Activated T-helper 1 cell treated with anti-CD3 and anti-CD28 coated beads, Interleukin-12 subunit alpha, Interleukin-12 subunit beta, Interleukin-2, Interleukin-4 antibody, amounts not matched to agents 30 ng/mL and 10 ng/mL and 1 ng/mL, durations not matched to agents 14 hours and 24 hours and 36 hours (primary cell): ENCODE data around the gene ALDH9A1. TPM values are rescaled to one million over a fixed set of nuclear protein-coding genes. Genes with fewer than 3 reads are reported as not detected.
A peak's percentile ranks its signal among the peaks of the same experiment; 100 is the strongest.
"Not testable (repeated sequence)": the region's sequence is repeated elsewhere in the genome, so short reads cannot be mapped to it uniquely, and the experiment has no call there.

Experiments used
- DNase-seq: peaks from one replicate; pipeline ENCODE4 v3.0.0; 2021; ENCODE audit warnings: low spot score
- H3K27ac Mint-ChIP-seq: one replicate; pipeline ENCODE4 v1.8.0; 2021; ENCODE audit warnings: mild to moderate bottlenecking, mixed read lengths
- H3K27me3 Mint-ChIP-seq: one replicate; pipeline ENCODE4 v1.8.0; 2022; ENCODE audit warnings: mild to moderate bottlenecking, moderate library complexity, mixed read lengths; ENCODE audit not compliant: insufficient read depth
- H3K36me3 Mint-ChIP-seq: one replicate; pipeline ENCODE4 v1.8.0; 2021; ENCODE audit warnings: low read depth, mixed read lengths
- H3K4me1 Mint-ChIP-seq: one replicate; pipeline ENCODE4 v1.8.0; 2021; ENCODE audit warnings: low read depth, mixed read lengths
- H3K4me3 Mint-ChIP-seq: one replicate; pipeline ENCODE4 v1.8.0; 2021; ENCODE audit warnings: mild to moderate bottlenecking, moderate library complexity, mixed read lengths
- H3K9me3 Mint-ChIP-seq: one replicate; pipeline ENCODE4 v1.8.0; 2021; ENCODE audit warnings: mixed read lengths
- intact Hi-C: fragments of 100-400 bp; cut with micrococcal nuclease; formaldehyde crosslinking; loops from one replicate; pipeline ENCODE4 v1.15.1; 2024
- total RNA-seq: library from RNA; stranded (reverse); gene quantifications from 2 replicates; pipeline ENCODE4 v1.2.3, GENCODE V29; 2022

ALDH9A1 gene
- total RNA-seq, 1 donor from 2014 or later, result 41.7 TPM

DNA sequence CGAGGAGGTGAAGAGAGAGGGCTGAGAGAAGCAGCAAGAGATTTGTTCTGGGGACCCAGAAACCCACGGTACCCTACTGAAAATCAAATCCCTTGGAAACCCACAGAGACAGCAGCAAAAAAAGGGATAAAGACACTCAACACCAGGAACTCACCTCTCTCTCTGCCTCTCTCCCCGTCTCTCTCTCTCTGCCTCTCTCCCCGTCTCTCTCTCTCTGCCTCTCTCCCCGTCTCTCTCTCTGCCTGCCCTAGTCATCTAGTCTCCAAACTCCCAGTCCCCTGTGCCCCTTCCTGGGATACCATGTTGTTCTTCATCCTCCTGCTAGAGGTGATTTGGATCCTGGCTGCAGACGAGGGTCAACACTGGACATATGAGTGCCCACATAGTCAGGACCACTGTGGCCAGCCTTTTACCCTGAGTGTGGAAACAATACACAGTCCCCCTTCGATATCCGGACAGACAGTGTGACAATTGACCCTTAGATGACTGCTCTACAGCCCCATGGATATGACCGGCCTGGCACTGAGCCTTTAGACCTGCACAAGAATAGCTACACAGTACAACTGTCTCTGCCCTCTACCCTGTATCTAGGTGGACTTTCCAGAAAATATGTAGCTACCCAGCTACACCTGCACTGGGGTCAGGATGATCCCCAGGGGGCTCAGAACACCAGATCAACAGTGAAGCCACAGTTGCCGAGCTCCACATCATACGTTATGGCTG is 9.8 kb upstream of the ALDH9A1 start:
- peaks cover 39% of the 10 kb centered on the region for H3K27me3 Mint-ChIP-seq
- no peak overlapping the region for H3K27ac Mint-ChIP-seq
- intact Hi-C loops, result no loop called here
- no peaks in the 10 kb centered on the region for H3K4me1 Mint-ChIP-seq
- no peaks in the 10 kb centered on the region for H3K9me3 Mint-ChIP-seq
- H3K36me3 Mint-ChIP-seq, result no peaks in the 10 kb centered on the region
- H3K4me3 Mint-ChIP-seq, result no peak overlapping the region
- no peak for DNase-seq

DNA sequence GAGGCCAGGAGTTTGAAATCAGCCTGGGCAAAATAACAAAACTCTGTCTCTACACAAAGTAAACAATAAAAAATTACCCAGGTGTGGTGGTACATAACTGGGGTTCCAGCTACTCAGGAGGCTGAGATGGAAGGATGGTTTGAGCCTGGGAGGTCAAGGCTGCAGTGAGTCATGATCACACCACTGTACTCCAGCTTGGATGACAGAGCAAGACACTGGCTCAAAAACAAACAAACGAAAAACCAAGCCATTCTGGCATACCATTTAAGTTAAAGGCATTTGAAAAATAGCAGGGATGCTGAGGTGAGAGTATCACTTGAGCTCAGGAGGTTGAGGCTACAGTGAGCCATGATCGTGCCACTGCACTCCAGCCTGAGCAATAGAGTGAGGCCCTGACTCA is 5.3 kb upstream of the ALDH9A1 start:
- H3K36me3 Mint-ChIP-seq, result no peaks in the 10 kb centered on the region
- no peak overlapping the region for H3K4me3 Mint-ChIP-seq
- no peak overlapping the region for H3K27ac Mint-ChIP-seq
- H3K27me3 Mint-ChIP-seq, result peaks cover 17% of the 10 kb centered on the region
- H3K4me1 Mint-ChIP-seq, result peaks cover 3% of the 10 kb centered on the region
- intact Hi-C loops, result no loop called here
- DNase-seq, result no peak
- no peaks in the 10 kb centered on the region for H3K9me3 Mint-ChIP-seq

DNA sequence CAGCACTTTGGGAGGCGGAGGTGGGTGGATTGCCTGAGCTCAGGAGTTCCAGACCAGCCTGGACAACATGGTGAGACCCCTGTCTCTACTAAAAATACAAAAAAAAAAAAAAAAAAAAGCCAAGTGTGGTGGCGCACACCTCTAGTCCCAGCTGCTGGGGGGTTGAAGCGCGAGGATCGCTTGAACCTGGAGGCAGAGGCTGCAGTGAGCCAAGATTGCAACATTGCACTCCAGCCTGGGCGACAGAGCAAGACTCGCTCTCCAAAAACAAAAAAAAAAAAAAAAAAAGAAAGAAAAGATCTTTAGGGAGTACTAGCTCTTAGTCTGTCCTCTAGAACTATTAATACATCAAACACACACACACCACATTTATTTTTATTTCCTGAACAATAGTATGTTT is 3.6 kb upstream of the ALDH9A1 start:
- H3K36me3 Mint-ChIP-seq, DNase-seq, H3K4me3 Mint-ChIP-seq, H3K27ac Mint-ChIP-seq, H3K4me1 Mint-ChIP-seq, intact Hi-C loops, H3K9me3 Mint-ChIP-seq: not testable (repeated sequence)
- peaks cover 11% of the 10 kb centered on the region for H3K27me3 Mint-ChIP-seq

DNA sequence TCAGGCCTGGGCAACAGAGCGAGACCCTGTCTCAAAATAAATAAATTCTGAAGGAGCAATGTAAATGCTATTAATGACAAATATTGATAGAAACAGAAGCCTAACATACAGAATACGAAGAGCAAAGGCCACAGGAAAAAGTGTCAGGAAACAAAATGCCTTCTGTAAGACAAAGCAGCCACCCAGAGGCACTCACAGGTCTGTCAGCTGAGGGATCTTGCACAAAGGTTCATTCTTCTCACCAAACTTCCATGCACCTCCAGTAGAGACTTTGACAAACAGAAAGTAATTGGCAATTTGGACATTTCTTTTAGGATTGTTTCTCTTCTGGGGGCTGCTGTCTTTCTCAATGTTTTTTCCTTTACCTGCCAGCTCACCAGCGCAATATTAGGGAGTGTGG is 1.2 kb upstream of the ALDH9A1 start:
- H3K4me1 Mint-ChIP-seq, result peaks cover 20% of the 10 kb centered on the region
- no peaks in the 10 kb centered on the region for H3K9me3 Mint-ChIP-seq
- no peak for DNase-seq
- H3K27ac Mint-ChIP-seq, result no peak overlapping the region
- H3K27me3 Mint-ChIP-seq, result peaks cover 2% of the 10 kb centered on the region
- intact Hi-C loops, result loop anchor here (2.0 to 5.0 kb wide), 3 partner anchors 307 to 467 kb away; partner anchors contain the start of gene FAM78B
- H3K36me3 Mint-ChIP-seq, result peaks cover 6% of the 10 kb centered on the region
- peak overlapping the region; percentile 7 for H3K4me3 Mint-ChIP-seq

DNA sequence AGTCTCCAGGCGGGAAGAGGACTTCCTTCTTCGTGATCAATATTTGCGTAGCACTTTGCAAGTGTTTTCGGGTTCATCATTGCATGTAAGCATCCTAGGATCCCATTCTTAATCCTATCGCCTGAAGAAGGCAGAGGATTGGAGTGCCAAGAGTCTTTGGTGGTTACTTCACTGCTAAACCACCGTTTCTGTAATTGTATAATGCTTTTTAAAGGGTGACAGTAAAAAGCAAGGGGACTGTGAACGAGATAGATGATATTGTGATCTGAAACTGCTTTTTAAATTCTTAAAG is 345 bp upstream of the ALDH9A1 start:
- Mint-ChIP-seq H3K4me1 (peaks cover 20% of the 10 kb centered on the region), H3K27me3 (peaks cover 2% of the 10 kb centered on the region), H3K27ac (peak overlapping the region; percentile 85)

DNA sequence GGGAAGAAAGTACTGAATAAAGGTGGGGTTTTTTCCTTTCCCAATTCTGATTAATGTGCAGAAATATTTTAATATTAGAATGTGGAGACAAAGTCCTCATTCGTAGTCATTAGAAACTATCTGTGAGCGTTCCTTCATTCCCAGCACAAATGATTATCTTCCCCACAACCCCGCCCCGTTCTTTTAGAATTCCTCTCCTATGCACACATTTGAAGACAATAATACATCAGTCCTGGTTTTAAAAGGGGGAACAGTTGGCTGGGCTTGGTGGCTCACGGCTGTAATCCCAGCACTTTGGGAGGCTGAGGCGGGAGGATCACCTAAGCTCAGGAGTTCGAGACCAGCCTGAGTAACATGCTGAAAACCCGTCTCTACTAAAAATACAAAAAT is 876 bp downstream of the ALDH9A1 start:
- Mint-ChIP-seq H3K4me3 (peak overlapping the region; percentile 95), H3K4me1 (peaks cover 20% of the 10 kb centered on the region), H3K27me3 (peaks cover 2% of the 10 kb centered on the region), H3K27ac (peak overlapping the region; percentile 97), H3K9me3 (no peaks in the 10 kb centered on the region), H3K36me3 (peaks cover 18% of the 10 kb centered on the region)
- no peak for DNase-seq
- intact Hi-C loops, result loop anchor here (1.0 to 5.0 kb wide), 2 partner anchors 96 to 385 kb away; no protein-coding TSS in a partner anchor

More for the DNA sequence above, 345 bp upstream of the ALDH9A1 start:
- Mint-ChIP-seq H3K36me3 (peaks cover 11% of the 10 kb centered on the region), H3K9me3 (no peaks in the 10 kb centered on the region), H3K4me3 (peak overlapping the region; percentile 95)
- no peak for DNase-seq
- intact Hi-C loops, result loop anchor here (1.0 to 5.0 kb wide), 8 partner anchors 67 to 468 kb away; partner anchors contain the start of genes FAM78B, MGST3, TMCO1 and UCK2

DNA sequence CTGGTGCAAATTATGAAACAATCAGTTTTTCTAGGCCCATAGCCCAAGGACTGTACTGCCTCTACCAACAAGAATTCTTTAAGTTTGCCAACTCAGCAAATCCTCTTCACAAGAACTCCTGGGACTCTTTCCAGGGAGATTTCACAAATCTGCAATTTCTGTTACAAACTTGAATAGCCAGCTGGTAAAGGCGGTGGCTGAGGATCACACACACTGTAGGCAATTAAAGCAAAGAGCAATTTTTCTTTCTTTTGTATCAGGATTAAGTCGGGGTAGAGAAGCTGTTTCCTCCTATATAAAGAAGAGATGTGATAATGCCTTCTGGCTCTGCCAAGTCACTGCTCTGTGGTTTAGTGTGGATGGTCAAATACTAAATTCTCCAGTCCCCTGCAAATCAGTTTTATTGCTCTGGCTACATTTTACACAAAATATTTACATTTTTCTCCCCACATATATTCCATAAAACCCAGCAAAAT is 1.7 kb downstream of the ALDH9A1 start:
- peaks cover 26% of the 10 kb centered on the region for H3K36me3 Mint-ChIP-seq
- intact Hi-C loops, result loop anchor here (1.0 to 5.0 kb wide), 2 partner anchors 95 to 386 kb away; no protein-coding TSS in a partner anchor
- peak overlapping the region; percentile 76 for H3K4me3 Mint-ChIP-seq
- no peaks in the 10 kb centered on the region for H3K27me3 Mint-ChIP-seq
- no peak overlapping the region for H3K27ac Mint-ChIP-seq
- DNase-seq, result no peak
- H3K4me1 Mint-ChIP-seq, result peaks cover 26% of the 10 kb centered on the region
- no peaks in the 10 kb centered on the region for H3K9me3 Mint-ChIP-seq

DNA sequence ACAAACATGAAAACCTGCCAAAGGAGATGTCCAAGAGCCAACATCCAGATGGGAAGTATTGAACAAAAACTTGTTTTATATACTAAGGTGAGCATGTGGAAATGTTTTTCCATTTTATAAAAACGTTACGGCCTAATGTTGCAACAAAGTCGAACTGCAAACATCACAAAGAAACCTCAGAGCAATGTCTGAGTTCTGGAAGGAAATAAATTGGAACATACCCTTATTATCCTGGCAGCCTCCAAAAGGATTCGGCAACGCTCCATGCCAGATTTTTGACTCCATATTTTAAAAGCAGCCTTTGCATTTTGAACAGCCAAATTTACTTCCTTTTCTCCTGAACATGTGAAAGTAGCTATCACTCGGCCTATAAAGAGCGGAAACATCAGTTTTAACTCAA is 3.3 kb downstream of the ALDH9A1 start:
- no peaks in the 10 kb centered on the region for H3K9me3 Mint-ChIP-seq
- no peak overlapping the region for H3K4me3 Mint-ChIP-seq
- H3K36me3 Mint-ChIP-seq, result peaks cover 35% of the 10 kb centered on the region
- H3K27ac Mint-ChIP-seq, result no peak overlapping the region
- intact Hi-C loops, result loop anchor here (5.0 kb wide), 1 partner anchor 387 kb away; no protein-coding TSS in a partner anchor
- peaks cover 35% of the 10 kb centered on the region for H3K4me1 Mint-ChIP-seq
- no peaks in the 10 kb centered on the region for H3K27me3 Mint-ChIP-seq
- DNase-seq, result no peak

DNA sequence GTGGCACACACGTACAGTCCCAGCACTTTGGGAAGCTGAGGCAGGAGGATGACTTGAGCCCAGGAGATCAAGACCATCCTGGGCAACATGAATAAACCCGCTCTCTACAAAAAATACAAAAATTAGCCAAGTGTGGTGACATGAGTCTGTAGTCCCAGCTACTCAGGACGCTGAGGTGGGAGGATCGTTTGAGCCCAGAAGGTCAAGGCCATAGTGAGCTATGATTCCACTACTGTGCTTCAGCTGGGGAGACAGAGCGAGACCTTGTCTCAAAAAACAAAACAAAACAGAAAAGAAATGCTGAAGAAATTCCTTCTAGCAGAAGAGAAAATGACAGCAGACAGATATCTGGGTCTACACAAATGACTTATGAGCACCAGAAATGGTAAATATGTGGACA is 10.3 kb downstream of the ALDH9A1 start:
- peaks cover 7% of the 10 kb centered on the region for H3K9me3 Mint-ChIP-seq
- intact Hi-C loops, result no loop called here
- no peaks in the 10 kb centered on the region for H3K27me3 Mint-ChIP-seq
- no peak for DNase-seq
- peaks cover 61% of the 10 kb centered on the region for H3K36me3 Mint-ChIP-seq
- H3K4me3 Mint-ChIP-seq, result no peak overlapping the region
- H3K4me1 Mint-ChIP-seq, result peaks cover 38% of the 10 kb centered on the region
- no peak overlapping the region for H3K27ac Mint-ChIP-seq

DNA sequence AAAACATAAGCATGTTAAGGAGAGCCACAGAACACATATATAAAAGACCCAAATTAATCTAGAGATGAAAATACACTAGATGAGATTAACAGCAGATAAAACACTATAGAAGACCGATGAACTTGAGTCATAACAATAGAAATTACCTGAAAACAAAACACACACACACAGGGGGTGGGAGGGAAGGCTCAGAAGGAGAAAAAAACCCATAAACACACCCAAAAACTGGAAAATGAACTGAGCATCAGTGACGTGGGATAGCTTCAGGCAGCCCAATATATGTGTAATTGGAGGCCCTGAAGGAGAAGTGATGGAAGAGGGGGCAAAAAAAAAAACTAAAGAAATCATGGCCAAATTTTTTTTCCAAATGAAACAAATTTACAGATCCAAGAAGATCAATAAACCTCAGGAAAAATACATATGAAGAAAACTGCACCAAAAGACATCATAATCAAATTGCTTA is 11.4 kb downstream of the ALDH9A1 start:
- Mint-ChIP-seq H3K9me3 (peaks cover 7% of the 10 kb centered on the region), H3K4me1 (peaks cover 35% of the 10 kb centered on the region), H3K4me3 (no peak overlapping the region), H3K27me3 (no peaks in the 10 kb centered on the region), H3K27ac (peak overlapping the region; percentile 77), H3K36me3 (peaks cover 65% of the 10 kb centered on the region)
- DNase-seq, result no peak
- intact Hi-C loops, result no loop called here

DNA sequence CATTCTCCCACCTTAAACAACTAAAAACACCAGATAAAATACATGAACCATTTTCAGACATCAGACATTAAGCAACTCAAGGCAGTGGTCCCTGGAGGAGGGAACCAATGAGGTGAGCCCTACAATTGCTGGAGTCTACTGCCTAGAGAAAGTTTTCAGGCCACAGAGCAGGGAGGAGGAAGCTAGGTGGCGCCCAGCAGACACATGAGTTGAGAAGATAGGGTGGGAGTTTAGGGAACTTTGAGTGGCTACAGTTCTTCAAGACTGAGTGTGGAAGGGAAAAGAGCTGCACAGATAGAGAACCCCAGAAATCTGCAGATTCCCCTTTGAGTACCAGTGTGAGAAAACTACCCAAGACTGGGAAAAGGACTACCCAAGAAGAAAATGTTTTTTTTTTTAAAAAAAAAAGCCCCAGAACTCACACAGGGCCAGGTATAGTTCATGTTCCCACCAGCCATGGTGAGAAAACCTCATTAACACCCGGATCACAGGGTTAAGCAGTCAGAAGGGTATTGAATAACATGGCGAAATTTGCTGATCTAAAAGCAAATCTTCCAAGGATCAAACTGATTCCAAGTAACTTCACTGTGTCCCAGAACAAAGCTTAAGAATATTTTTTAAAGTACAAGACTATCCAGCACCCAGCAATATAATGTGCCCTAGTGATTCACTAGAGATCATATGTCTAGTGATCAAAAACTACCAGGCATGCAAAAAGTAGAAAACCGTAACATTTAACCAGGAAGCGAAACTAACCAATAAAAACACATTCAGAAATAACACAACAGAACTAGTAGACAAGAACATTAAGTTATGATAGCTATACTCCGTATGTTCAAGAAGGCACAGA is 12.0 kb downstream of the ALDH9A1 start:
- H3K36me3 Mint-ChIP-seq, result peaks cover 65% of the 10 kb centered on the region
- peak overlapping the region; percentile 77 for H3K27ac Mint-ChIP-seq
- H3K9me3 Mint-ChIP-seq, result peaks cover 7% of the 10 kb centered on the region
- intact Hi-C loops, result no loop called here
- H3K4me3 Mint-ChIP-seq, result no peak overlapping the region
- peaks cover 29% of the 10 kb centered on the region for H3K4me1 Mint-ChIP-seq
- no peaks in the 10 kb centered on the region for H3K27me3 Mint-ChIP-seq
- no peak for DNase-seq

DNA sequence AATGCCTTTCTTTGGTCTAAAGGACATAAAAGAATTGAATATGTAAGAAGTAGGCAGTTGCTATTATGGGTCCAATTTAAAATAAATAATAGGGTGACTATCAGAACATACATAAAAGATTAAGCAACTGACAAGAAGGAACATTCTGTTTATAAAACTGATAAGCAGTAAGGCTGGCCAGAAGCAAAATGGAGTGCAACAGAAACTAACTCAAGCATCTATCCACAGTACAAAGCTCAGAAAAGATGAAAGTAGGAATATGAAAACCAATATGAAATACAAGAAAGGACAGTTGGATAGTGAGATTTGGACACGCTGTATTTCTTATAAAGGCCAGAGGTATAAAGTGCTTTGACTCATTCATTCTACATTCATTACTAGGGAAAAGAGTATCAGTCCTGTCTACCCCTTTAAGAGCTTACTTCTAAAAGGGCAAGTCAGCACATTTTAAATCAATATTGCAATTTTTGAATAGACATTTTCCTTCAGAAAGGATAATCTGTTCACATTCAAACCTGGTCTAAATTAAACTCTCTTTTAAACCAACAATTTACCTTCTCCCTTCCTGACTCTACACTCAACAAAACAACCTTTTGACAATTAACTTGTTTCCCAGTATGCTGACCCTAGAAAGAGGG is 14.4 kb downstream of the ALDH9A1 start:
- peaks cover 7% of the 10 kb centered on the region for H3K9me3 Mint-ChIP-seq
- intact Hi-C loops, result no loop called here
- no peak for DNase-seq
- H3K27ac Mint-ChIP-seq, result no peak overlapping the region
- peaks cover 29% of the 10 kb centered on the region for H3K4me1 Mint-ChIP-seq
- no peaks in the 10 kb centered on the region for H3K27me3 Mint-ChIP-seq
- H3K36me3 Mint-ChIP-seq, result peaks cover 72% of the 10 kb centered on the region
- no peak overlapping the region for H3K4me3 Mint-ChIP-seq
